ENCODE data around the gene PCSK2.

The PCSK2 gene

GRCh38 chr20:17449031-17449430 lies 222.2 kb downstream of the PCSK2 start:
- no peak for TF ChIP-seq CTCF (IDR thresholded peaks at IDR 0.05; ENCODE audit: low read depth, low read length)
- no peak overlapping the region for H3K4me3 ChIP-seq (ENCODE audit: low read depth, low read length)

- no peak overlapping the region for H3K4me3 ChIP-seq (ENCODE audit: low read depth, low read length)
- TF ChIP-seq CTCF (IDR thresholded peaks at IDR 0.05; ENCODE audit: low read depth, low read length): no peak
Observed at GRCh38 chr20:17452441-17452840, 225.6 kb downstream of the PCSK2 start.

- no peak for TF ChIP-seq CTCF (IDR thresholded peaks at IDR 0.05; ENCODE audit: low read depth, low read length)
- no peak overlapping the region for H3K4me3 ChIP-seq (ENCODE audit: low read depth, low read length)
Observed at GRCh38 chr20:17453592-17453991, 226.8 kb downstream of the PCSK2 start.

- no peak for TF ChIP-seq CTCF (IDR thresholded peaks at IDR 0.05; ENCODE audit: low read depth, low read length)
- H3K4me3 ChIP-seq (ENCODE audit: low read depth, low read length): no peak overlapping the region
Observed at GRCh38 chr20:17456279-17456678, 229.4 kb downstream of the PCSK2 start.

GRCh38 chr20:17457079-17457478 lies 230.2 kb downstream of the PCSK2 start:
- TF ChIP-seq CTCF (IDR thresholded peaks at IDR 0.05; ENCODE audit: low read depth, low read length): no peak
- H3K4me3 ChIP-seq (ENCODE audit: low read depth, low read length): no peak overlapping the region

GRCh38 chr20:17457588-17458190 lies 230.8 kb downstream of the PCSK2 start:
- H3K4me3 ChIP-seq (ENCODE audit: low read depth, low read length): no peak overlapping the region
- TF ChIP-seq CTCF (IDR thresholded peaks at IDR 0.05; ENCODE audit: low read depth, low read length): no peak

GRCh38 chr20:17460119-17460518 lies 233.3 kb downstream of the PCSK2 start:
- no peak overlapping the region for H3K4me3 ChIP-seq (ENCODE audit: low read depth, low read length)
- TF ChIP-seq CTCF (IDR thresholded peaks at IDR 0.05; ENCODE audit: low read depth, low read length): no peak
